Left ventricle myocardium inferior (tissue), 1 donor: ENCODE results near the gene TTF1. TPM values are rescaled to one million over a fixed set of nuclear protein-coding genes. Genes with fewer than 3 reads are reported as not detected.

ENCODE experiments used
- DNase-seq: peaks from one replicate; pipeline ENCODE4 v3.0.0-alpha.2; 2020
- H3K27ac ChIP-seq: fragments of 200-600 bp; replicated peaks from 2 replicates; pipeline ENCODE4 v1.8.0; 2021
- H3K27me3 ChIP-seq: fragments of 200-600 bp; 2 replicates; pipeline ENCODE4 v1.8.0; 2021; ENCODE audit warnings: low read depth
- H3K36me3 ChIP-seq: fragments of 200-600 bp; 2 replicates; pipeline ENCODE4 v1.8.0; 2021
- H3K4me1 ChIP-seq: fragments of 200-600 bp; 2 replicates; pipeline ENCODE4 v1.8.0; 2021
- H3K4me3 ChIP-seq: fragments of 200-600 bp; 2 replicates; pipeline ENCODE4 v1.8.0; 2021; ENCODE audit warnings: mild to moderate bottlenecking, moderate library complexity
- H3K9me3 ChIP-seq: fragments of 200-600 bp; replicated peaks from 2 replicates; pipeline ENCODE4 v1.8.0; 2021
- CTCF ChIP-seq: fragments of 200-600 bp; IDR thresholded peaks from 2 replicates; pipeline ENCODE4 v1.8.0; 2021; ENCODE audit warnings: antibody characterized with exemption, mild to moderate bottlenecking, borderline replicate concordance
- intact Hi-C: fragments of 100-400 bp; cut with micrococcal nuclease; formaldehyde crosslinking; loops from one replicate; pipeline ENCODE4 v1.11.0; 2022
- total RNA-seq: library from RNA; stranded (reverse); fragmentation: NEBNext Ultra II Directional; extraction: Animal tissue kit (Norgen Biotek cat#: 25700); gene quantifications from one replicate; pipeline ENCODE4 v1.2.1, GENCODE V29; 2021
- donor health status: DM: no; HTN: yes; CAD: no; lungs with severe emphysema.

TTF1 gene
- total RNA-seq, 1 donor from 2014 or later: 16.2 TPM

DNA sequence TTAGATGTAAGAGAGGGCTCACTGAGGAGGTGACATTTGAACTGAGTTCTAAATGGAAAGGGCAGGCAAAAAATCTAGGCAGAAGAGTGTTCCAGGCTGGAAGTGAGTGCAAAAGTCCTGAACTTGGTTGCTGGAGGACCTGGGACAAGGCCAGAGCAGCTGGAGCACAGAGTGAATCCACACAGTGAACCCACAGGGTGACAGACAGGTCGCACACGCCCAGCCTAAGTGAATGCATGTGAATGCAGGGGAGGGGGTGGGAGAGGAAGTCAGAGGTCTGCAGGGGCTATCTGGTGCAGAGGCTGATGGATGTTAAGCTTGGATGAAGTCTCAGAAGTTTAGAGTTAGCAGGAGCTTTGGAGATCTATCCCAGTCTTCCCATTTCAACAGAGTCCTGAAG lies 556 bp upstream of the TTF1 start:
- H3K27ac ChIP-seq: peak overlapping the region; percentile 91
- H3K27me3 ChIP-seq: peaks cover 30% of the 10 kb centered on the region
- H3K4me1 ChIP-seq: peaks cover 75% of the 10 kb centered on the region
- TF ChIP-seq CTCF: no peak
- peak overlapping the region; percentile 93 for H3K4me3 ChIP-seq
- peaks cover 11% of the 10 kb centered on the region for H3K36me3 ChIP-seq
- no peaks in the 10 kb centered on the region for H3K9me3 ChIP-seq
- intact Hi-C loops: no loop called here
- DNase-seq: no peak

- intact Hi-C loops: no loop called here
- H3K4me3 ChIP-seq: no peak overlapping the region
- no peak for TF ChIP-seq CTCF
- no peak for DNase-seq
- H3K9me3 ChIP-seq: no peaks in the 10 kb centered on the region
- peaks cover 3% of the 10 kb centered on the region for H3K27me3 ChIP-seq
- peaks cover 51% of the 10 kb centered on the region for H3K4me1 ChIP-seq
- no peak overlapping the region for H3K27ac ChIP-seq
- H3K36me3 ChIP-seq: peaks cover 39% of the 10 kb centered on the region
Observed at GRCh38 chr9:132404228-132404881, 2.3 kb downstream of the TTF1 start.

GRCh38 chr9:132401824-132402223 lies 4.8 kb downstream of the TTF1 start:
- DNase-seq: no peak
- no peak for TF ChIP-seq CTCF
- intact Hi-C loops: no loop called here
- H3K36me3 ChIP-seq: peaks cover 64% of the 10 kb centered on the region
- no peak overlapping the region for H3K27ac ChIP-seq
- H3K4me1 ChIP-seq: peaks cover 30% of the 10 kb centered on the region
- H3K27me3 ChIP-seq: no peaks in the 10 kb centered on the region
- H3K9me3 ChIP-seq: no peaks in the 10 kb centered on the region
- H3K4me3 ChIP-seq: no peak overlapping the region

- H3K4me1 ChIP-seq: peaks cover 7% of the 10 kb centered on the region
- H3K9me3 ChIP-seq: no peaks in the 10 kb centered on the region
- H3K27ac ChIP-seq: no peak overlapping the region
- no peak for DNase-seq
- H3K4me3 ChIP-seq: no peak overlapping the region
- TF ChIP-seq CTCF: no peak
- H3K36me3 ChIP-seq: peaks cover 99% of the 10 kb centered on the region
- intact Hi-C loops: no loop called here
- no peaks in the 10 kb centered on the region for H3K27me3 ChIP-seq
Observed at GRCh38 chr9:132395560-132395959, 11.1 kb downstream of the TTF1 start.

GRCh38 chr9:132391449-132391848 lies 15.2 kb downstream of the TTF1 start:
- TF ChIP-seq CTCF: no peak
- peak overlapping the region; percentile 22 for H3K27ac ChIP-seq
- intact Hi-C loops: no loop called here
- no peak for DNase-seq
- H3K36me3 ChIP-seq: peaks cover 97% of the 10 kb centered on the region
- H3K27me3 ChIP-seq: no peaks in the 10 kb centered on the region
- H3K4me1 ChIP-seq: peaks cover 7% of the 10 kb centered on the region
- H3K9me3 ChIP-seq: no peaks in the 10 kb centered on the region
- no peak overlapping the region for H3K4me3 ChIP-seq

GRCh38 chr9:132390966-132391365 lies 15.7 kb downstream of the TTF1 start:
- TF ChIP-seq CTCF: no peak
- DNase-seq: no peak
- Histone ChIP-seq H3K9me3 (no peaks in the 10 kb centered on the region), H3K27me3 (no peaks in the 10 kb centered on the region), H3K27ac (peak overlapping the region; percentile 22), H3K36me3 (peaks cover 97% of the 10 kb centered on the region), H3K4me1 (peaks cover 7% of the 10 kb centered on the region), H3K4me3 (no peak overlapping the region)
- intact Hi-C loops: no loop called here
